Measurements from ENCODE around the gene ALKBH2.

The ALKBH2 gene

DNA sequence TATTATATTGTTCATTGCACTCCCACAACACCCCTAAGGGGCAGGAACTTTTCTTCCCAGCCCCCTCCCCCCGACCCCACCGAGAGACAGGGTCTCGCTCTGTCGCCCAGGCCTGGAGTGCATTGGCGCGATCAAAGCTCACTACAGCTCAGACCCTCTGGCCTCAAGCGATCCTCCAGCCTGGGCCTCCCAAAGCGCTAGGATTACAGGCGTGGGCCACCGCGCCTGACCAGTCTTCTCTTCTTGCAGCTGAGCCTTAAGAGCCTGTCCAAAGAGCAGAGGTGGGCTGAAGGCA, 3.8 kb upstream of the ALKBH2 start:
- TF ChIP-seq, protein P1, sequence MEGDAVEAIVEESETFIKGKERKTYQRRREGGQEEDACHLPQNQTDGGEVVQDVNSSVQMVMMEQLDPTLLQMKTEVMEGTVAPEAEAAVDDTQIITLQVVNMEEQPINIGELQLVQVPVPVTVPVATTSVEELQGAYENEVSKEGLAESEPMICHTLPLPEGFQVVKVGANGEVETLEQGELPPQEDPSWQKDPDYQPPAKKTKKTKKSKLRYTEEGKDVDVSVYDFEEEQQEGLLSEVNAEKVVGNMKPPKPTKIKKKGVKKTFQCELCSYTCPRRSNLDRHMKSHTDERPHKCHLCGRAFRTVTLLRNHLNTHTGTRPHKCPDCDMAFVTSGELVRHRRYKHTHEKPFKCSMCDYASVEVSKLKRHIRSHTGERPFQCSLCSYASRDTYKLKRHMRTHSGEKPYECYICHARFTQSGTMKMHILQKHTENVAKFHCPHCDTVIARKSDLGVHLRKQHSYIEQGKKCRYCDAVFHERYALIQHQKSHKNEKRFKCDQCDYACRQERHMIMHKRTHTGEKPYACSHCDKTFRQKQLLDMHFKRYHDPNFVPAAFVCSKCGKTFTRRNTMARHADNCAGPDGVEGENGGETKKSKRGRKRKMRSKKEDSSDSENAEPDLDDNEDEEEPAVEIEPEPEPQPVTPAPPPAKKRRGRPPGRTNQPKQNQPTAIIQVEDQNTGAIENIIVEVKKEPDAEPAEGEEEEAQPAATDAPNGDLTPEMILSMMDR (IDR thresholded peaks at IDR 0.05; ENCODE audit: insufficient read depth, low read depth, low read length, missing control alignments), result no peak
- DNase-seq (ENCODE audit: low read depth), result no peak
- peak overlapping the region; percentile 71 for H3K4me3 ChIP-seq (ENCODE audit: low read depth, low read length)

DNA sequence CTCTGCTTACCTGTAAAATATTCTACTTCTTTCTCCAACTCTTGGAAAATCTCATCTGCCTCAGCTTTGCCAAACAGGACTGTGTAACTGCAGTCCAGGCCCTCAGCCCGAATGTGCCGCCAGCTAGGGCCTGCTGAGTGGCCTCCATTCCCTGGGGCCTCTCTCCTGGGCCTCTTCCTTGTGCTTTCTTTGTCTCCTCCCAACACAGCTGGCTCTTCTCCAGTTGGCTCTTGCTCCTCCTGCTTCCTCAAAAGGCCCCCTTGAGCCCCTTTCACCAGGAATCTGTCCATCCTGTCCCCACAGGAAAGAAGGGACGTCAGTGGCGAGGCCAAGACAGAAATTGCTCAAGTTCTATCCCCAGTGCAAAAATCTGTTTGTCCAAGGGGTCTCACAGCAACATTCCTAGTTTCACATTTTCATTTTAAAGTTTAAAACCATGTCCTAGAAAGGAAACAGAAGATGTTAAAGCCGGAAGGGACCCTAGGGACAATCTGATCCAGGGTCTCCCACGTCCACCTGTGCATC, 713 bp downstream of the ALKBH2 start:
- peak overlapping the region; percentile 76 for H3K4me3 ChIP-seq (ENCODE audit: low read depth, low read length)
- no peak for DNase-seq (ENCODE audit: low read depth)
- TF ChIP-seq, protein P1 (IDR thresholded peaks at IDR 0.05; ENCODE audit: insufficient read depth, low read depth, low read length, missing control alignments), result no peak

DNA sequence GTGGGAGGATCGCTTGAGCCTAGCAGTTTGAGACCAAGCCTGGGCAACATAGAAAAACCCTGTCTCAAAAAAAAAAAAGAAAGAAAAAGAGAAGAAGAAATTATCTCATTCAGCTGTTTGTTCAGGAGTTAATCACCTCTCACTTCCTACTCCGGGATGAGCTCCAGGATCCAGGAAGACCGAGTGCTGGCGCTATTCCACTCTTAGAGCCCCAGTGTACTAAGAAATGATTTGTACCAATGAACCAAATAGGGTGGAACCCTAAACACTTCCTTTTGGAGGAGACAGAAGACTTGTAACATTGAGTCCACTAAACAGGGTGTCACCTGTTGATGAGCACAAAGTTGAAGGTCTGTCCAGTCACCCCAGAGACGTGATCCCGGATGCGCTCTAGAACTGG, 3.6 kb downstream of the ALKBH2 start:
- no peak overlapping the region for H3K4me3 ChIP-seq (ENCODE audit: low read depth, low read length)
- no peak for DNase-seq (ENCODE audit: low read depth)
- TF ChIP-seq, protein P1 (IDR thresholded peaks at IDR 0.05; ENCODE audit: insufficient read depth, low read depth, low read length, missing control alignments), result no peak

DNA sequence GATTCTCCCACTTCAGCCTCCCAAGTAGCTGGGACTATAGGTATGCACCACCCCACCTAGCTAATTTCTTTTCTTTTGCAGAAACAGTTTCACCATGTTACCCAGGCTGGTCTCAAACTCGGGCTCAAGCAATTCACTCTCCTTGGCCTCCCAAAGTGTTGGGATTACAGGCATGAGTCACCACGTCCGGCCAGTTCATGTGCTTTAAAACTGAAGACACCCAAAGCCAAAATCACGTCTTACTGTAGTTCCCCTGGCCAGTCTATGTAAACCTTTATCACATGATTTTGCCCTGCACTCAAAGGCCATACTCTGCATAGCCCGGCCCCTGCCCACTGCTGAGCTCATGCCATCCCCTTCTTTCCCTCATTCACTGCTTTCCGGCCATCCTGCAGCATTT, 4.5 kb downstream of the ALKBH2 start:
- no peak overlapping the region for H3K4me3 ChIP-seq (ENCODE audit: low read depth, low read length)
- no peak for DNase-seq (ENCODE audit: low read depth)
- TF ChIP-seq, protein P1 (IDR thresholded peaks at IDR 0.05; ENCODE audit: insufficient read depth, low read depth, low read length, missing control alignments), result no peak

DNA sequence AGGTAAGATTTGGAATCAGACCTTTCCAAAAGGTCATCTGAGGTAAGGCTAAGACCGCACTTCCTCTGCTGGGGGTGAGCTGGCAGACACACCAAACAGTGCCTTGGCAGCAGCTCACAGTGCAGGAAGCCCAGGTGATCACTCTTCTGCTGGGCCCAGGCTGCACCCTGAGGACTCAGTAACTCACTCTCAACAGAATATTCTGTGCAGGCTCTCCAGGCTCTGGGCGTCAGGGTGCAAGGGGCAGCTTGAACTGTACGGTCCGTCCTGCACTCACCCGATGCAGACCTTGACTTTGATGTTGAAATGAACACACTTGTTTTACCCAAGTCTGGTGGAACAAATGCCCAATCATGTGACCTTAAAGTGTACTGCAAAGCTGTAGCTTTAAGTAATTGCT, 6.0 kb downstream of the ALKBH2 start:
- H3K4me3 ChIP-seq (ENCODE audit: low read depth, low read length), result no peak overlapping the region
- TF ChIP-seq, protein P1 (IDR thresholded peaks at IDR 0.05; ENCODE audit: insufficient read depth, low read depth, low read length, missing control alignments), result no peak
- no peak for DNase-seq (ENCODE audit: low read depth)

DNA sequence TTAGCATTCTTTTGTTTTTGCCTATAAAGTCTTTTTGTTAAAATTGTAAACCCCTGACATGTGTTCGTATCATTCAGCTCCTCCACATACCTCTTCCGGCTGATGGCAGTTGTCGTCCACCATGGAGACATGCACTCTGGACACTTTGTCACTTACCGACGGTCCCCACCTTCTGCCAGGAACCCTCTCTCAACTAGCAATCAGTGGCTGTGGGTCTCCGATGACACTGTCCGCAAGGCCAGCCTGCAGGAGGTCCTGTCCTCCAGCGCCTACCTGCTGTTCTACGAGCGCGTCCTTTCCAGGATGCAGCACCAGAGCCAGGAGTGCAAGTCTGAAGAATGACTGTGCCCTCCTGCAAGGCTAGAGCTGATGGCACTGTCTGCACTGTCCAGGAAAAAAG, 7.7 kb downstream of the ALKBH2 start:
- DNase-seq (ENCODE audit: low read depth), result no peak
- no peak overlapping the region for H3K4me3 ChIP-seq (ENCODE audit: low read depth, low read length)
- TF ChIP-seq, protein P1 (IDR thresholded peaks at IDR 0.05; ENCODE audit: insufficient read depth, low read depth, low read length, missing control alignments), result no peak

DNA sequence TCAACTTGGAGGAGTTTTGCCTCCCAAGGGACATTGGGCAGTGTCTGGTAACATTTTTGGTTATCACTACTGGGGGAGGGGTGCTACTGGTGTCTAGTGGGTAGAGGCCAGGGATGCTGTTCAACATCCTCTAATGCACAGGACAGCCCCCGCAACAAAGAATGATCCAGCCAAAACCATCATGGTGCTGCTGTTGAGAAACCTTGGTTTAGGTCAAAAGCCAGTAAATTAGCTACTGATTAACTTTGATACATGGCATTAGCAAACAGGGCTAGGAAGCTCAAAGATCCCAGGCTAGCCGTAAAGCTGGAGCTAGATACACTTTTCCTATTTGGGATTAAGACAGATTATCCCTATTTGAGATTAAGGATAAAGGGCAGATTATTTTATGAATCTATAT, 8.8 kb downstream of the ALKBH2 start:
- no peak for DNase-seq (ENCODE audit: low read depth)
- H3K4me3 ChIP-seq (ENCODE audit: low read depth, low read length), result no peak overlapping the region
- TF ChIP-seq, protein P1 (IDR thresholded peaks at IDR 0.05; ENCODE audit: insufficient read depth, low read depth, low read length, missing control alignments), result no peak

Data from GM12865 (cell line).